OCI-LY3 (cell line): ENCODE data around the gene RHAG.

ENCODE experiments used
- CTCF ChIP-seq: fragments of 200-600, 300-600 bp; sonication (generic); IDR thresholded peaks from 2 replicates; pipeline ENCODE4 v1.5.1; 2014; ENCODE audit warnings: antibody characterized with exemption, low read length, low read depth
- EZH2phosphoT487 ChIP-seq: fragments of 200-600 bp; shearing (Covaris generic); IDR thresholded peaks from 2 replicates; pipeline ENCODE4 v1.6.1; 2018; ENCODE audit warnings: antibody characterized with exemption, mixed run types, low read depth

GRCh38 chr6:49607391-49607982, 29.2 kb downstream of the RHAG start:
- TF ChIP-seq CTCF (no peak; the same call in 1 of the 2 replicates), EZH2phosphoT487 (no peak)
